ENCODE data around the gene PRKCE.

GRCh38 chr2:45750001-45750400 is 98.5 kb downstream of the PRKCE start:
- TF ChIP-seq POLR2A (IDR thresholded peaks at IDR 0.05) (no peak), CTCF (IDR thresholded peaks at IDR 0.05) (no peak)
